Body of pancreas (tissue), 4 donors: ENCODE results near the gene GCDH.

Source experiments
- POLR2A ChIP-seq, 3 donors: fragments of 450-650 bp; IDR thresholded peaks; one replicate each; pipeline ENCODE4 v1.6.1; 2016; ENCODE audit warnings: antibody characterized with exemption in 3 of 3, mild to moderate bottlenecking in 2 of 3
- TF ChIP-seq, protein P1 (sequence below), 7 experiments: fragments of 450-650 bp in 4 of 7; fragments of 200-600 bp in 3 of 7; sonication (generic) in 3 of 7; IDR thresholded peaks; one replicate each; pipeline ENCODE4 v1.5.1; 2016 to 2019; ENCODE audit warnings: antibody characterized with exemption in 7 of 7

- TF ChIP-seq, protein P1, sequence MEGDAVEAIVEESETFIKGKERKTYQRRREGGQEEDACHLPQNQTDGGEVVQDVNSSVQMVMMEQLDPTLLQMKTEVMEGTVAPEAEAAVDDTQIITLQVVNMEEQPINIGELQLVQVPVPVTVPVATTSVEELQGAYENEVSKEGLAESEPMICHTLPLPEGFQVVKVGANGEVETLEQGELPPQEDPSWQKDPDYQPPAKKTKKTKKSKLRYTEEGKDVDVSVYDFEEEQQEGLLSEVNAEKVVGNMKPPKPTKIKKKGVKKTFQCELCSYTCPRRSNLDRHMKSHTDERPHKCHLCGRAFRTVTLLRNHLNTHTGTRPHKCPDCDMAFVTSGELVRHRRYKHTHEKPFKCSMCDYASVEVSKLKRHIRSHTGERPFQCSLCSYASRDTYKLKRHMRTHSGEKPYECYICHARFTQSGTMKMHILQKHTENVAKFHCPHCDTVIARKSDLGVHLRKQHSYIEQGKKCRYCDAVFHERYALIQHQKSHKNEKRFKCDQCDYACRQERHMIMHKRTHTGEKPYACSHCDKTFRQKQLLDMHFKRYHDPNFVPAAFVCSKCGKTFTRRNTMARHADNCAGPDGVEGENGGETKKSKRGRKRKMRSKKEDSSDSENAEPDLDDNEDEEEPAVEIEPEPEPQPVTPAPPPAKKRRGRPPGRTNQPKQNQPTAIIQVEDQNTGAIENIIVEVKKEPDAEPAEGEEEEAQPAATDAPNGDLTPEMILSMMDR (IDR thresholded peaks at IDR 0.05): no peak
- TF ChIP-seq POLR2A (IDR thresholded peaks at IDR 0.05): no peak
These were observed 55.2 kb downstream of the GCDH start for GRCh38 chr19:12946092-12946721.
